Measurements from ENCODE around the gene DAP. TPM values are rescaled to one million over a fixed set of nuclear protein-coding genes. Genes with fewer than 3 reads are reported as not detected.

DAP gene
- total and polyA plus RNA-seq, 10 of the 15 experiments (the other 5 are each of a cell fraction or from before 2014, with no cell fraction given): 12.9 to 130 (median 49.9) TPM

DNA sequence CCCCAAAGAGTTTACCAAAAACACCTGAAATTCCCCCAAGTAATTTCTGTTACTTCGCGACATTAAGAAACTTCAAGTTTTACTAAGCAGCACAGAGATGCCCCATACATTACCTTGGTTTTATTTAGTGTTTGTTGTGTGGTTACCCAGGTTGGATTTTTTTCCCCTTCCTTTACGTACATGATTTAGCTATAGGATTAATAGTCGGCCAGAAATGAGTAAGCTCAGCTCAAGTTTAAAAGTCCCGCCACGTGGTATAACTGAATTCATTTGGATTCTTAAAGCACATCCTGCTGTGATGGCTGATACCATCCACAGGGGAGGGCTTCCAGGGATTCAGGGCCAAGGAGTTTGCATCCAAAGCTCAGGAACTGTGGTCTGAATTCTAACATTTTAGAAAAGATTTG, 75.9 kb downstream of the DAP start (continued):
- TF ChIP-seq, protein P1, sequence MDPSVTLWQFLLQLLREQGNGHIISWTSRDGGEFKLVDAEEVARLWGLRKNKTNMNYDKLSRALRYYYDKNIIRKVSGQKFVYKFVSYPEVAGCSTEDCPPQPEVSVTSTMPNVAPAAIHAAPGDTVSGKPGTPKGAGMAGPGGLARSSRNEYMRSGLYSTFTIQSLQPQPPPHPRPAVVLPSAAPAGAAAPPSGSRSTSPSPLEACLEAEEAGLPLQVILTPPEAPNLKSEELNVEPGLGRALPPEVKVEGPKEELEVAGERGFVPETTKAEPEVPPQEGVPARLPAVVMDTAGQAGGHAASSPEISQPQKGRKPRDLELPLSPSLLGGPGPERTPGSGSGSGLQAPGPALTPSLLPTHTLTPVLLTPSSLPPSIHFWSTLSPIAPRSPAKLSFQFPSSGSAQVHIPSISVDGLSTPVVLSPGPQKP (IDR thresholded peaks at IDR 0.05; ENCODE audit: low read depth, low read length): no peak
- TF ChIP-seq IRF4 (IDR thresholded peaks at IDR 0.05; ENCODE audit: low read depth, low read length) (peak; percentile 76), HDAC2 (IDR thresholded peaks at IDR 0.05) (no peak), TBL1XR1 (IDR thresholded peaks at IDR 0.05; ENCODE audit: low read depth, low read length) (peak; percentile 90; the same call in 1 of the 2 replicates), BMI1 (IDR thresholded peaks at IDR 0.05; ENCODE audit: borderline replicate concordance) (peak; percentile 90), TCF7 (IDR thresholded peaks at IDR 0.05; ENCODE audit: borderline replicate concordance) (peak; percentile 53; the same call in 1 of the 2 replicates), JUNB (IDR thresholded peaks at IDR 0.05) (peak; percentile 98), SIN3A (IDR thresholded peaks at IDR 0.05; ENCODE audit: low read depth, low read length) (no peak; the same call in 1 of the 2 replicates), NFYA (IDR thresholded peaks at IDR 0.05; ENCODE audit: borderline replicate concordance, low read depth, low read length) (no peak), SP1 (IDR thresholded peaks at IDR 0.05; ENCODE audit: low read depth, low read length) (peak; percentile 53), MTA3 (IDR thresholded peaks at IDR 0.05; ENCODE audit: borderline replicate concordance, low read length) (peak; percentile 88; the same call in 1 of the 2 replicates)
- TF ChIP-seq, protein P2, sequence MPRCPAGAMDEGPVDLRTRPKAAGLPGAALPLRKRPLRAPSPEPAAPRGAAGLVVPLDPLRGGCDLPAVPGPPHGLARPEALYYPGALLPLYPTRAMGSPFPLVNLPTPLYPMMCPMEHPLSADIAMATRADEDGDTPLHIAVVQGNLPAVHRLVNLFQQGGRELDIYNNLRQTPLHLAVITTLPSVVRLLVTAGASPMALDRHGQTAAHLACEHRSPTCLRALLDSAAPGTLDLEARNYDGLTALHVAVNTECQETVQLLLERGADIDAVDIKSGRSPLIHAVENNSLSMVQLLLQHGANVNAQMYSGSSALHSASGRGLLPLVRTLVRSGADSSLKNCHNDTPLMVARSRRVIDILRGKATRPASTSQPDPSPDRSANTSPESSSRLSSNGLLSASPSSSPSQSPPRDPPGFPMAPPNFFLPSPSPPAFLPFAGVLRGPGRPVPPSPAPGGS (IDR thresholded peaks at IDR 0.05; ENCODE audit: borderline replicate concordance, insufficient read depth, low read depth, low read length, poor library complexity, severe bottlenecking): peak; percentile 97
- TF ChIP-seq, protein P3, sequence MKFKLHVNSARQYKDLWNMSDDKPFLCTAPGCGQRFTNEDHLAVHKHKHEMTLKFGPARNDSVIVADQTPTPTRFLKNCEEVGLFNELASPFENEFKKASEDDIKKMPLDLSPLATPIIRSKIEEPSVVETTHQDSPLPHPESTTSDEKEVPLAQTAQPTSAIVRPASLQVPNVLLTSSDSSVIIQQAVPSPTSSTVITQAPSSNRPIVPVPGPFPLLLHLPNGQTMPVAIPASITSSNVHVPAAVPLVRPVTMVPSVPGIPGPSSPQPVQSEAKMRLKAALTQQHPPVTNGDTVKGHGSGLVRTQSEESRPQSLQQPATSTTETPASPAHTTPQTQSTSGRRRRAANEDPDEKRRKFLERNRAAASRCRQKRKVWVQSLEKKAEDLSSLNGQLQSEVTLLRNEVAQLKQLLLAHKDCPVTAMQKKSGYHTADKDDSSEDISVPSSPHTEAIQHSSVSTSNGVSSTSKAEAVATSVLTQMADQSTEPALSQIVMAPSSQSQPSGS (IDR thresholded peaks at IDR 0.05; ENCODE audit: low read length): peak; percentile 97
- TF ChIP-seq, protein P4, sequence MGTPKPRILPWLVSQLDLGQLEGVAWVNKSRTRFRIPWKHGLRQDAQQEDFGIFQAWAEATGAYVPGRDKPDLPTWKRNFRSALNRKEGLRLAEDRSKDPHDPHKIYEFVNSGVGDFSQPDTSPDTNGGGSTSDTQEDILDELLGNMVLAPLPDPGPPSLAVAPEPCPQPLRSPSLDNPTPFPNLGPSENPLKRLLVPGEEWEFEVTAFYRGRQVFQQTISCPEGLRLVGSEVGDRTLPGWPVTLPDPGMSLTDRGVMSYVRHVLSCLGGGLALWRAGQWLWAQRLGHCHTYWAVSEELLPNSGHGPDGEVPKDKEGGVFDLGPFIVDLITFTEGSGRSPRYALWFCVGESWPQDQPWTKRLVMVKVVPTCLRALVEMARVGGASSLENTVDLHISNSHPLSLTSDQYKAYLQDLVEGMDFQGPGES (IDR thresholded peaks at IDR 0.05): no peak
- TF ChIP-seq, protein P5, sequence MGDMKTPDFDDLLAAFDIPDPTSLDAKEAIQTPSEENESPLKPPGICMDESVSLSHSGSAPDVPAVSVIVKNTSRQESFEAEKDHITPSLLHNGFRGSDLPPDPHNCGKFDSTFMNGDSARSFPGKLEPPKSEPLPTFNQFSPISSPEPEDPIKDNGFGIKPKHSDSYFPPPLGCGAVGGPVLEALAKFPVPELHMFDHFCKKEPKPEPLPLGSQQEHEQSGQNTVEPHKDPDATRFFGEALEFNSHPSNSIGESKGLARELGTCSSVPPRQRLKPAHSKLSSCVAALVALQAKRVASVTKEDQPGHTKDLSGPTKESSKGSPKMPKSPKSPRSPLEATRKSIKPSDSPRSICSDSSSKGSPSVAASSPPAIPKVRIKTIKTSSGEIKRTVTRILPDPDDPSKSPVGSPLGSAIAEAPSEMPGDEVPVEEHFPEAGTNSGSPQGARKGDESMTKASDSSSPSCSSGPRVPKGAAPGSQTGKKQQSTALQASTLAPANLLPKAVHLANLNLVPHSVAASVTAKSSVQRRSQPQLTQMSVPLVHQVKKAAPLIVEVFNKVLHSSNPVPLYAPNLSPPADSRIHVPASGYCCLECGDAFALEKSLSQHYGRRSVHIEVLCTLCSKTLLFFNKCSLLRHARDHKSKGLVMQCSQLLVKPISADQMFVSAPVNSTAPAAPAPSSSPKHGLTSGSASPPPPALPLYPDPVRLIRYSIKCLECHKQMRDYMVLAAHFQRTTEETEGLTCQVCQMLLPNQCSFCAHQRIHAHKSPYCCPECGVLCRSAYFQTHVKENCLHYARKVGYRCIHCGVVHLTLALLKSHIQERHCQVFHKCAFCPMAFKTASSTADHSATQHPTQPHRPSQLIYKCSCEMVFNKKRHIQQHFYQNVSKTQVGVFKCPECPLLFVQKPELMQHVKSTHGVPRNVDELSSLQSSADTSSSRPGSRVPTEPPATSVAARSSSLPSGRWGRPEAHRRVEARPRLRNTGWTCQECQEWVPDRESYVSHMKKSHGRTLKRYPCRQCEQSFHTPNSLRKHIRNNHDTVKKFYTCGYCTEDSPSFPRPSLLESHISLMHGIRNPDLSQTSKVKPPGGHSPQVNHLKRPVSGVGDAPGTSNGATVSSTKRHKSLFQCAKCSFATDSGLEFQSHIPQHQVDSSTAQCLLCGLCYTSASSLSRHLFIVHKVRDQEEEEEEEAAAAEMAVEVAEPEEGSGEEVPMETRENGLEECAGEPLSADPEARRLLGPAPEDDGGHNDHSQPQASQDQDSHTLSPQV (IDR thresholded peaks at IDR 0.05): peak; percentile 17; the same call in 1 of the 2 replicates
- TF ChIP-seq, protein P6, sequence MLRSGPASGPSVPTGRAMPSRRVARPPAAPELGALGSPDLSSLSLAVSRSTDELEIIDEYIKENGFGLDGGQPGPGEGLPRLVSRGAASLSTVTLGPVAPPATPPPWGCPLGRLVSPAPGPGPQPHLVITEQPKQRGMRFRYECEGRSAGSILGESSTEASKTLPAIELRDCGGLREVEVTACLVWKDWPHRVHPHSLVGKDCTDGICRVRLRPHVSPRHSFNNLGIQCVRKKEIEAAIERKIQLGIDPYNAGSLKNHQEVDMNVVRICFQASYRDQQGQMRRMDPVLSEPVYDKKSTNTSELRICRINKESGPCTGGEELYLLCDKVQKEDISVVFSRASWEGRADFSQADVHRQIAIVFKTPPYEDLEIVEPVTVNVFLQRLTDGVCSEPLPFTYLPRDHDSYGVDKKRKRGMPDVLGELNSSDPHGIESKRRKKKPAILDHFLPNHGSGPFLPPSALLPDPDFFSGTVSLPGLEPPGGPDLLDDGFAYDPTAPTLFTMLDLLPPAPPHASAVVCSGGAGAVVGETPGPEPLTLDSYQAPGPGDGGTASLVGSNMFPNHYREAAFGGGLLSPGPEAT (IDR thresholded peaks at IDR 0.05; ENCODE audit: low read depth): peak; percentile 100
- TF ChIP-seq, protein P7, sequence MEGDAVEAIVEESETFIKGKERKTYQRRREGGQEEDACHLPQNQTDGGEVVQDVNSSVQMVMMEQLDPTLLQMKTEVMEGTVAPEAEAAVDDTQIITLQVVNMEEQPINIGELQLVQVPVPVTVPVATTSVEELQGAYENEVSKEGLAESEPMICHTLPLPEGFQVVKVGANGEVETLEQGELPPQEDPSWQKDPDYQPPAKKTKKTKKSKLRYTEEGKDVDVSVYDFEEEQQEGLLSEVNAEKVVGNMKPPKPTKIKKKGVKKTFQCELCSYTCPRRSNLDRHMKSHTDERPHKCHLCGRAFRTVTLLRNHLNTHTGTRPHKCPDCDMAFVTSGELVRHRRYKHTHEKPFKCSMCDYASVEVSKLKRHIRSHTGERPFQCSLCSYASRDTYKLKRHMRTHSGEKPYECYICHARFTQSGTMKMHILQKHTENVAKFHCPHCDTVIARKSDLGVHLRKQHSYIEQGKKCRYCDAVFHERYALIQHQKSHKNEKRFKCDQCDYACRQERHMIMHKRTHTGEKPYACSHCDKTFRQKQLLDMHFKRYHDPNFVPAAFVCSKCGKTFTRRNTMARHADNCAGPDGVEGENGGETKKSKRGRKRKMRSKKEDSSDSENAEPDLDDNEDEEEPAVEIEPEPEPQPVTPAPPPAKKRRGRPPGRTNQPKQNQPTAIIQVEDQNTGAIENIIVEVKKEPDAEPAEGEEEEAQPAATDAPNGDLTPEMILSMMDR (IDR thresholded peaks at IDR 0.05 in 2 of 3, conservative IDR thresholded peaks at IDR 0.05 in 1 of 3; ENCODE audit: control insufficient read depth in 2 of 3, extremely low read depth in 1 of 3, insufficient read depth in 1 of 3, low read depth in 3 of 3, low read length in 3 of 3): no peak

Measured in GM12878 (cell line).